ENCODE measurements around the gene OXSM. TPM values are rescaled to one million over a fixed set of nuclear protein-coding genes. Genes with fewer than 3 reads are reported as not detected.

The OXSM gene
- total RNA-seq, 4 donors from 2014 or later: 5.1 to 8.2 (median 7.3) TPM

DNA sequence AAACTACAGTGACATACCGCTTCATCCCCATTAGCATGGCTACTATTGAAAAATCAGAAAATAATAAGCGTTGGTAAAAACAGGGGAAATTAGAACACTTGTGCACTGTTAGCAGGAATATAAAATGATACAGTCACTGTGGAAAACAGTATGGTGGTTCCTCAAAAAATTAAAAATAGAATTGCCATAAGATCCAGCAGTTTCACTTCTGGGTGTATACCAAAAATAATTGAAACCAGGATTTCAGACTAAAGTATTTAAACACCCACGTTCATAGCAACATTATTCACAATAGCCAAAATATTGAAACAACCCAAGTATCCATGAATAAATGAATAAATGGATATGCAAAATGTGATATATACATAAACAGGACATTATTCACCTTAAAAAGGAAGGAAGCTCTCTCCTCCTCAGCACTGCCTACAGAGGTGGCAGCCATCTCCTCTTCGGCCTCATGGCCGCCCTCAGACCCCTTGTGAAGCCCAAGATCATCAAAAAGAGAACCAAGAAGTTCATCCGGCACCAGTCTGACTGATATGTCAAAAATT is 40.8 kb upstream of the OXSM start:
- H3K27me3 ChIP-seq: no peaks in the 10 kb centered on the region

DNA sequence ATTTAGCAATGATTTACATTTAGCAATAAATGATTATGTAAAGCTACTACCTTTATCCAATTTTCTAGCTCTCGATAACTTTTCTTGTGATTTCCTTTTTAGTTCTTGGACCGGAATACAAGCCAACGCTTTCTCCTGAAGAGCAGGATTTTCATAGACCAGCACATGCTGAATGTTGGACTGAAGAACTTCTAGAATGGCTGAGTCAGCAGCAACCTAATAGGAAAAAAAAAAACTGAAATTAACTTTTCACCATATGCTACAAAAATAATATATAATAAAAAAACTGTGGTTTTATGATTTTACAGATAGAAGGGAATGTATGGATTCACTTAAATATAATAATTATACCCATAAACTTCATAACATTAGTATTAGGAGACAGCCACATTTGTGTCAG is 38.8 kb upstream of the OXSM start:
- WGBS: 96% methylated on average over 3 of the region's 3 CpGs
- no peak for DNase-seq (ENCODE audit: extremely low spot score)
- Histone ChIP-seq H3K4me3 (no peak overlapping the region), H3K9me3 (no peaks in the 10 kb centered on the region), H3K27me3 (no peaks in the 10 kb centered on the region), H3K27ac (replicated peaks in 1 of 4) (no peak overlapping the region), H3K4me1 (no peaks in the 10 kb centered on the region), H3K36me3 (peaks cover 18 to 55% (median 36%) of the 10 kb centered on the region in 4 donors)
- intact Hi-C loops (cut with DNase I): no loop called here
- TF ChIP-seq POLR2A (IDR thresholded peaks at IDR 0.05; ENCODE audit: low read depth) (no peak), POLR2AphosphoS5 (IDR thresholded peaks at IDR 0.05) (no peak), CTCF (IDR thresholded peaks at IDR 0.05) (no peak), EP300 (IDR thresholded peaks at IDR 0.05) (no peak)

More for the DNA sequence above, 40.8 kb upstream of the OXSM start:
- no peak overlapping the region for H3K27ac ChIP-seq (replicated peaks in 1 of 4)
- peaks cover 18 to 63% (median 42%) of the 10 kb centered on the region in 4 donors for H3K36me3 ChIP-seq
- intact Hi-C loops (cut with DNase I): no loop called here
- H3K9me3 ChIP-seq: no peaks in the 10 kb centered on the region
- 77% methylated on average over 6 of the region's 6 CpGs for WGBS
- no peak overlapping the region for H3K4me3 ChIP-seq
- no peak for DNase-seq (ENCODE audit: extremely low spot score)
- no peaks in the 10 kb centered on the region for H3K4me1 ChIP-seq
- TF ChIP-seq POLR2AphosphoS5 (IDR thresholded peaks at IDR 0.05) (no peak), EP300 (IDR thresholded peaks at IDR 0.05) (no peak), POLR2A (IDR thresholded peaks at IDR 0.05; ENCODE audit: low read depth) (no peak), CTCF (IDR thresholded peaks at IDR 0.05) (no peak)

DNA sequence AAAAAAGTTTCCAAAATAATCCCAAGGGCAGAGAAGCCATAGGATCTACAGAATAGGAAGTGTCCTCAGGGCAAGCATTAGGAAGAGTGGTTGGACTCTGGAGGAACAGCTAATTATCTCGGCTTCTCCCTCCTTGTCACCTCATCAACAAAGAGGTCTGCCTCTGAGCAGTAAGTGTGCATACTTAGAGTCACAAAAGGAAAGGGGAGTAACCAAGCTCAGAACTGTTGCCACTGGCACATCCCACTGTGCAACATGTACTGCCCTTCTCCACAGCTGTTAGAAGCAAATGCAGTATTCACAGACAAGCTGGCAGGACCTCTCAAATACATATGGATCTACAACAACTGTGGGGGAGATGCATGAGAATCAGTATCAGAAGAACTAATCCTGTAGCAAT is 38.2 kb upstream of the OXSM start:
- Histone ChIP-seq H3K36me3 (peaks cover 18 to 54% (median 36%) of the 10 kb centered on the region in 4 donors), H3K27ac (replicated peaks in 1 of 4) (no peak overlapping the region), H3K4me3 (no peak overlapping the region), H3K9me3 (no peaks in the 10 kb centered on the region), H3K27me3 (no peaks in the 10 kb centered on the region), H3K4me1 (no peaks in the 10 kb centered on the region)
- intact Hi-C loops (cut with DNase I): no loop called here
- WGBS: 89% methylated on average over 1 of the region's 1 CpG
- no peak for DNase-seq (ENCODE audit: extremely low spot score)
- no peak for TF ChIP-seq EP300 (IDR thresholded peaks at IDR 0.05)
- TF ChIP-seq CTCF (IDR thresholded peaks at IDR 0.05): no peak
- no peak for TF ChIP-seq POLR2A (IDR thresholded peaks at IDR 0.05; ENCODE audit: low read depth)
- TF ChIP-seq POLR2AphosphoS5 (IDR thresholded peaks at IDR 0.05): no peak

DNA sequence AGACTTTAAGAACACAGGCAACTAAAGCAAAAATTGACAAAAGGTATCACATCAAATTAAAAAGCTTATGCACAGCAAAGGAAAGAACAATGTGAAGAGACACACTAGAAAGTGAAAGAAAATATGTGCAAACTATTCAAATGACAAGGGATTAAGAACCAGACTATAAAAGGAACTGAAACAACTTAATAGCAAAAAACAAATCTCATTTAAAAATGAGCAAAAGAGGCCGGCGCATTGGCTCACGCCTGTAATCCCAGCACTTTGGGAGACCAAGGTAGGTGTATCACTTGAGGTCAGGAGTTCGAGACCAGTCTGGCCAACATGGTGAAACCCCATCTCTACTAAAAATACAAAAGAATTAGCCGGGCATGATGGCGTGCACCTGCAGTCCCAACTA is 21.0 kb upstream of the OXSM start:
- no peak overlapping the region for H3K4me3 ChIP-seq
- intact Hi-C loops (cut with DNase I): no loop called here
- H3K27me3 ChIP-seq: no peaks in the 10 kb centered on the region
- peaks cover 0 to 28% (median 13%) of the 10 kb centered on the region in 4 donors for H3K36me3 ChIP-seq
- no peak for TF ChIP-seq CTCF (IDR thresholded peaks at IDR 0.05)
- no peak for TF ChIP-seq POLR2A (IDR thresholded peaks at IDR 0.05; ENCODE audit: low read depth)
- no peak for TF ChIP-seq POLR2AphosphoS5 (IDR thresholded peaks at IDR 0.05)
- TF ChIP-seq EP300 (IDR thresholded peaks at IDR 0.05): no peak
- 93% methylated on average over 6 of the region's 6 CpGs for WGBS
- DNase-seq (ENCODE audit: extremely low spot score): no peak
- no peak overlapping the region for H3K27ac ChIP-seq (replicated peaks in 1 of 4)
- H3K4me1 ChIP-seq: no peaks in the 10 kb centered on the region
- no peaks in the 10 kb centered on the region for H3K9me3 ChIP-seq

- WGBS: 97% methylated on average over 2 of the region's 2 CpGs
Measured at GRCh38 chr3:25775936-25776335, 14.0 kb upstream of the OXSM start.

More at GRCh38 chr3:25775936-25776335, 14.0 kb upstream of the OXSM start:
- Histone ChIP-seq H3K4me3 (no peak overlapping the region), H3K36me3 (peaks cover 6 to 50% (median 47%) of the 10 kb centered on the region in 4 donors), H3K9me3 (no peaks in the 10 kb centered on the region), H3K27me3 (no peaks in the 10 kb centered on the region), H3K27ac (replicated peaks in 1 of 4) (no peak overlapping the region), H3K4me1 (peaks cover 0 to 4% (median under 1%) of the 10 kb centered on the region in 4 donors)
- DNase-seq (ENCODE audit: extremely low spot score): no peak
- TF ChIP-seq EP300 (IDR thresholded peaks at IDR 0.05) (no peak), POLR2AphosphoS5 (IDR thresholded peaks at IDR 0.05) (no peak), CTCF (IDR thresholded peaks at IDR 0.05) (no peak), POLR2A (IDR thresholded peaks at IDR 0.05; ENCODE audit: low read depth) (no peak)
- intact Hi-C loops (cut with DNase I): no loop called here

Data from esophagus muscularis mucosa (tissue), 4 donors.